Esophagus muscularis mucosa (tissue), 4 donors: ENCODE data around the gene TDRD7. TPM values are rescaled to one million over a fixed set of nuclear protein-coding genes. Genes with fewer than 3 reads are reported as not detected.

Experiments used
- DNase-seq: peaks from one replicate; pipeline ENCODE4 v3.0.0-alpha.2; 2017; ENCODE audit errors: extremely low spot score
- H3K27ac ChIP-seq, 4 donors: fragments of 200-600 bp; sonication (generic); replicated peaks in 1 of 4; 1 replicate in 3 of 4; 2 replicates in 1 of 4; pipeline ENCODE4 v1.5.1; 2016 to 2019; ENCODE audit warnings: mild to moderate bottlenecking in 1 of 4
- H3K27me3 ChIP-seq, 4 donors: fragments of 200-600 bp; sonication (generic); one replicate each; pipeline versions ENCODE4 v1.5.1 to v1.6.0; 2016 to 2019
- H3K36me3 ChIP-seq, 4 donors: fragments of 200-600 bp; sonication (generic); one replicate each; pipeline ENCODE4 v1.5.1; 2016 to 2019
- H3K4me1 ChIP-seq, 4 donors: fragments of 200-600 bp; sonication (generic); one replicate each; pipeline ENCODE4 v1.5.1; 2016 to 2019
- H3K4me3 ChIP-seq, 4 donors: fragments of 200-600 bp; sonication (generic); 1 replicate in 2 of 4; 2 replicates in 2 of 4; pipeline ENCODE4 v1.5.1; 2016 to 2019; ENCODE audit warnings: mild to moderate bottlenecking in 4 of 4, moderate library complexity in 1 of 4
- H3K9me3 ChIP-seq, 4 donors: fragments of 200-600 bp; sonication (generic); 1 replicate in 3 of 4; 2 replicates in 1 of 4; pipeline ENCODE4 v1.5.1; 2016 to 2019
- CTCF ChIP-seq, 3 experiments: fragments of 200-600 bp in 2 of 3; fragments of 450-650 bp in 1 of 3; sonication (generic) in 2 of 3; IDR thresholded peaks; one replicate each; pipeline ENCODE4 v1.5.1; 2017 to 2019; ENCODE audit warnings: antibody characterized with exemption in 3 of 3, mild to moderate bottlenecking in 2 of 3, moderate library complexity in 1 of 3
- EP300 ChIP-seq: sonication (generic); formaldehyde crosslinking; IDR thresholded peaks from one replicate; pipeline ENCODE4 v1.6.1; 2017; ENCODE audit warnings: antibody characterized with exemption
- POLR2A ChIP-seq: fragments of 450-650 bp; IDR thresholded peaks from one replicate; pipeline ENCODE4 v1.6.1; 2017; ENCODE audit warnings: antibody characterized with exemption, moderate library complexity, mild to moderate bottlenecking, low read depth
- POLR2AphosphoS5 ChIP-seq, 2 donors: sonication (generic); formaldehyde crosslinking; IDR thresholded peaks; one replicate each; pipeline ENCODE4 v1.6.1; 2017; ENCODE audit warnings: antibody characterized with exemption in 2 of 2
- WGBS: methylation state at CpG from one replicate; pipeline ENCODE4 v1.1.5; 2018; 5-methylcytosine and 5-hydroxymethylcytosine counted together
- intact Hi-C: fragments of 100-400 bp; cut with DNase I; formaldehyde crosslinking; loops from one replicate; pipeline ENCODE4 v1.15.1; 2023
- total RNA-seq, 4 donors: library from RNA; depleted of rRNA; stranded (reverse); fragments of >200 nt; gene quantifications; one replicate each; pipeline versions ENCODE4 v1.1.0 to v1.2.1, GENCODE V29; 2016

Gene TDRD7
- total RNA-seq, 4 donors from 2014 or later, result 15.4 to 22.9 (median 16.4) TPM

GRCh38 chr9:97394881-97395280 is 17.0 kb upstream of the TDRD7 start:
- intact Hi-C loops, result loop anchor here (5.0 kb wide), 1 partner anchor 533 kb away; no protein-coding TSS in a partner anchor
- Histone ChIP-seq H3K27ac (no peak overlapping the region), H3K4me1 (peaks cover 0 to 8% (median 2%) of the 10 kb centered on the region in 4 donors), H3K9me3 (no peaks in the 10 kb centered on the region), H3K36me3 (no peaks in the 10 kb centered on the region), H3K27me3 (peaks cover 0 to 8% (median 0%) of the 10 kb centered on the region in 4 donors), H3K4me3 (no peak overlapping the region)
- 78% methylated on average over 3 of the region's 3 CpGs for WGBS
- no peak for DNase-seq
- TF ChIP-seq POLR2A (no peak), CTCF (IDR thresholded peaks at IDR 0.05) (no peak), EP300 (no peak), POLR2AphosphoS5 (IDR thresholded peaks at IDR 0.05) (no peak)

DNA sequence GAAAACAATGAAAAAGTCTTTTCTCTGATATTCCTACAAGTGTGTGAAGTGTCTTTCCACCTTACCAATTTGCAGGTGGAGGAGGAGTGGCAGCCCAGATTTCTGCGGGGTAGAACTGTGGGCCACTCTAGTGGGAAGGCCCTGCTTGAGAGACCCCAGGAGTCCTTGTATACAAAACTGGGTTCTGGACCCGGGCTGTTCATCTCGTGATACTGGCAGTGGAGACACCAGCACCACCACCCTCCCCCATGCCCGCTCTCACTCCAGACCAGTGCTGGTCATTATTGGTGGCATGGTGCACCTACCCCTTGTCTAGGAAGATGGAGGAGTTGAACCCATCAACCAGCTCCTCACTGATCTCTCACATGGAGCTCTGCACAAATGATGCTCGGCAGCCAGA is 16.2 kb upstream of the TDRD7 start:
- Histone ChIP-seq H3K9me3 (no peaks in the 10 kb centered on the region), H3K36me3 (no peaks in the 10 kb centered on the region), H3K27ac (no peak overlapping the region), H3K27me3 (no peaks in the 10 kb centered on the region), H3K4me3 (no peak overlapping the region), H3K4me1 (peaks cover 0 to 8% (median 2%) of the 10 kb centered on the region in 4 donors)
- WGBS, result 100% methylated on average over 1 of the region's 5 CpGs
- intact Hi-C loops, result loop anchor here (5.0 kb wide), 1 partner anchor 533 kb away; no protein-coding TSS in a partner anchor
- TF ChIP-seq POLR2A, result no peak
- TF ChIP-seq CTCF (IDR thresholded peaks at IDR 0.05), result no peak
- no peak for DNase-seq

GRCh38 chr9:97396256-97396655 is 15.6 kb upstream of the TDRD7 start:
- Histone ChIP-seq H3K9me3 (no peaks in the 10 kb centered on the region), H3K4me3 (no peak overlapping the region), H3K36me3 (no peaks in the 10 kb centered on the region), H3K27me3 (no peaks in the 10 kb centered on the region), H3K27ac (no peak overlapping the region), H3K4me1 (peaks cover 0 to 8% (median 2%) of the 10 kb centered on the region in 4 donors)
- intact Hi-C loops, result loop anchor here (5.0 kb wide), 1 partner anchor 534 kb away; no protein-coding TSS in a partner anchor
- WGBS, result 78% methylated on average over 7 of the region's 7 CpGs
- no peak for DNase-seq
- TF ChIP-seq POLR2A (no peak), POLR2AphosphoS5 (IDR thresholded peaks at IDR 0.05) (no peak), CTCF (IDR thresholded peaks at IDR 0.05) (no peak), EP300 (no peak)

DNA sequence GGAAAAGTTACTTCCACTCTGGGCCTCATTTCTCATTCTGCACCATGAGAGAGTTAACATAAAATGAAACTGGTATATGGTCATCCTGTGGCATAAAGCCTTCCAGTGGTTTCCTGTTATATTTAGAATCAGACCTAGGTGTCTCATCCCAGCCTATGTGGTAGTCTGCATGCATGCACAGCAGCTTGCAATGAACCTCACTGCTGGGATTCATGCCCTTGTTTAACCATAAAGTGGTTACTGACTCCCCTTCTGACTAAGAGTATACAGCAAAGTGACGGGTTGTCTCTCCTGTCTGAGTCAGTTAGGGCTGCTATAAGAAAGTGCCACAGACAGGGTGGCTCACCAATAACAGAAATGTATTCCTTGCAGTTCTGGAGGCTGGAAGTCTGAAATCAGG is 14.7 kb upstream of the TDRD7 start:
- Histone ChIP-seq H3K27ac (no peak overlapping the region), H3K4me3 (no peak overlapping the region), H3K9me3 (no peaks in the 10 kb centered on the region), H3K4me1 (peaks cover 0 to 8% (median 2%) of the 10 kb centered on the region in 4 donors), H3K27me3 (no peaks in the 10 kb centered on the region), H3K36me3 (no peaks in the 10 kb centered on the region)
- DNase-seq, result no peak
- intact Hi-C loops, result loop anchor here (5.0 kb wide), 1 partner anchor 535 kb away; no protein-coding TSS in a partner anchor
- WGBS, result 100% methylated on average over 1 of the region's 1 CpG
- TF ChIP-seq POLR2A, result no peak
- no peak for TF ChIP-seq POLR2AphosphoS5 (IDR thresholded peaks at IDR 0.05)
- TF ChIP-seq CTCF (IDR thresholded peaks at IDR 0.05), result no peak
- no peak for TF ChIP-seq EP300
